ENCODE measurements around the gene AMPD1. TPM values are rescaled to one million over a fixed set of nuclear protein-coding genes. Genes with fewer than 3 reads are reported as not detected.

AMPD1 gene
- total RNA-seq, 1 experiment from 2014 or later, result not detected

DNA sequence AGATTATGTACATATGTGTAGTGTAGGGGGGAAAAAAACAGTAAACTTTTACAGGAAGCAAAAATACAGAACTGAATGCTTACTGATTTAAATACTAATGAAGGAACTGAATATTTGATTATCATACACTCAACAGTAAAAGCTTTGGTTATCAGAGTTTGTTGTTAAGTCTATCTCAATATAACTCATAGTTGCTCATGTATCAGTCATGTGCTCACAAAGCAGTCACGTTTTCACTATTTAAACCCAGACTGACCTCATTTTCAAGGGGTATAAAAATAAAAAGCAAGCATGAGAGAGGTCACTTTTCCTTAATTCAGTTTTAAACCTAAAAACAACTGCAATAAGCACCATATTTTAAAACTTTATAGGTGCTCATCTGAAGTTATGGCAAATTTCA, 28.1 kb upstream of the AMPD1 start:
- CTCF ChIA-PET, result no interaction called here
- TF ChIP-seq, protein P1, sequence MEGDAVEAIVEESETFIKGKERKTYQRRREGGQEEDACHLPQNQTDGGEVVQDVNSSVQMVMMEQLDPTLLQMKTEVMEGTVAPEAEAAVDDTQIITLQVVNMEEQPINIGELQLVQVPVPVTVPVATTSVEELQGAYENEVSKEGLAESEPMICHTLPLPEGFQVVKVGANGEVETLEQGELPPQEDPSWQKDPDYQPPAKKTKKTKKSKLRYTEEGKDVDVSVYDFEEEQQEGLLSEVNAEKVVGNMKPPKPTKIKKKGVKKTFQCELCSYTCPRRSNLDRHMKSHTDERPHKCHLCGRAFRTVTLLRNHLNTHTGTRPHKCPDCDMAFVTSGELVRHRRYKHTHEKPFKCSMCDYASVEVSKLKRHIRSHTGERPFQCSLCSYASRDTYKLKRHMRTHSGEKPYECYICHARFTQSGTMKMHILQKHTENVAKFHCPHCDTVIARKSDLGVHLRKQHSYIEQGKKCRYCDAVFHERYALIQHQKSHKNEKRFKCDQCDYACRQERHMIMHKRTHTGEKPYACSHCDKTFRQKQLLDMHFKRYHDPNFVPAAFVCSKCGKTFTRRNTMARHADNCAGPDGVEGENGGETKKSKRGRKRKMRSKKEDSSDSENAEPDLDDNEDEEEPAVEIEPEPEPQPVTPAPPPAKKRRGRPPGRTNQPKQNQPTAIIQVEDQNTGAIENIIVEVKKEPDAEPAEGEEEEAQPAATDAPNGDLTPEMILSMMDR (IDR thresholded peaks at IDR 0.05; ENCODE audit: unreplicated experiment), result no peak
- Mint-ChIP-seq H3K27ac (ENCODE audit: unreplicated experiment) (no peak overlapping the region), H3K4me1 (ENCODE audit: low read depth, unreplicated experiment) (peaks cover 11% of the 10 kb centered on the region), H3K36me3 (ENCODE audit: insufficient read depth, unreplicated experiment) (peaks cover 62% of the 10 kb centered on the region), H3K9me3 (ENCODE audit: low read depth, unreplicated experiment) (no peaks in the 10 kb centered on the region), H3K4me3 (ENCODE audit: low read depth, unreplicated experiment) (no peak overlapping the region), H3K27me3 (ENCODE audit: unreplicated experiment) (no peaks in the 10 kb centered on the region)
- no peak for DNase-seq
- intact Hi-C loops (cut with micrococcal nuclease; ENCODE audit: unreplicated experiment), result no loop called here
- BruUV-seq (replicated peaks), result no TSS peak

DNA sequence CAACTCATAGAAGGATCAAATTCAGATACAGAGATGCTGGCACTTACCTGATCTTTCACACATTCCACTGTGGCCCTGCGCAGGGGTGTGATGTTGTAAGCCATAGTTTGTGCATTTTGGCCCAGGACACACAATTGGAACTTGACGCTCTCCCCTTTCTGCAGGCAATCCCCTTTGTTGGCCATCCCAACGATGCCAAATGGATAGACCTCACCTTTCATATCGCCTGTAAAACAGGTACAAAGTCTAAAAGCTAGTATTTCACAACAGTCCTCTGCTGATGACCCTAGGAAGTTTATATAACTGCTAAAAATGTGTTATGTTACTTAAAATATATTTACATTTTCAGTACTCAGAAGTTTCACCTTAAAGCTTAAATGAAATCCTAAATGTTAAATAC, 25.1 kb upstream of the AMPD1 start:
- CTCF ChIA-PET, result no interaction called here
- no peak for DNase-seq
- BruUV-seq (replicated peaks), result no TSS peak
- H3K9me3 Mint-ChIP-seq (ENCODE audit: low read depth, unreplicated experiment), result no peaks in the 10 kb centered on the region
- intact Hi-C loops (cut with micrococcal nuclease; ENCODE audit: unreplicated experiment), result no loop called here
- no peaks in the 10 kb centered on the region for H3K4me1 Mint-ChIP-seq (ENCODE audit: low read depth, unreplicated experiment)
- TF ChIP-seq, protein P1 (IDR thresholded peaks at IDR 0.05; ENCODE audit: unreplicated experiment), result no peak
- H3K4me3 Mint-ChIP-seq (ENCODE audit: low read depth, unreplicated experiment), result no peak overlapping the region
- no peaks in the 10 kb centered on the region for H3K27me3 Mint-ChIP-seq (ENCODE audit: unreplicated experiment)
- H3K27ac Mint-ChIP-seq (ENCODE audit: unreplicated experiment), result no peak overlapping the region
- peaks cover 67% of the 10 kb centered on the region for H3K36me3 Mint-ChIP-seq (ENCODE audit: insufficient read depth, unreplicated experiment)

DNA sequence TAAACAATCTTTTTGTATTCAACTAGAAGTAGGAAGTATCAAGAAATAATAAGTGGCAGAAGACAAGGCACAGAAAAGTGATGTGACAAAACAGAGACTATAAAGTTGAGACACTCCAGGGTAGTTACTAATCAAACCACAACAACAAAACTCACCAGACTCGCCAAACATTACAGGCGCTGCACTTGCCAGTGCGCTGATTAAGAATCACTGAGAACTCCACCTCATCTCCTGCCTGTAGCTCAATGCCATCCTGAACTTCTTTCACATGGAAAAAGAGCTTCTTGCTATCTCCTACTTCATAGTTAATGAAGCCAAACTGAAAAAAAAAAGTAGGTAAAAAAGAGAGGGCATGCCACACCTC, 24.1 kb upstream of the AMPD1 start:
- no peak overlapping the region for H3K27ac Mint-ChIP-seq (ENCODE audit: unreplicated experiment)
- H3K36me3 Mint-ChIP-seq (ENCODE audit: insufficient read depth, unreplicated experiment), result peaks cover 58% of the 10 kb centered on the region
- intact Hi-C loops (cut with micrococcal nuclease; ENCODE audit: unreplicated experiment), result no loop called here
- BruUV-seq (replicated peaks), result no TSS peak
- H3K4me1 Mint-ChIP-seq (ENCODE audit: low read depth, unreplicated experiment), result no peaks in the 10 kb centered on the region
- TF ChIP-seq, protein P1 (IDR thresholded peaks at IDR 0.05; ENCODE audit: unreplicated experiment), result no peak
- H3K9me3 Mint-ChIP-seq (ENCODE audit: low read depth, unreplicated experiment), result no peaks in the 10 kb centered on the region
- CTCF ChIA-PET, result interaction anchor here (0.5 to 0.6 kb wide), 2 partner anchors 92 to 306 kb away, joined by 3 to 4 read pairs; no protein-coding TSS in a partner anchor
- H3K4me3 Mint-ChIP-seq (ENCODE audit: low read depth, unreplicated experiment), result no peak overlapping the region
- no peaks in the 10 kb centered on the region for H3K27me3 Mint-ChIP-seq (ENCODE audit: unreplicated experiment)
- no peak for DNase-seq

DNA sequence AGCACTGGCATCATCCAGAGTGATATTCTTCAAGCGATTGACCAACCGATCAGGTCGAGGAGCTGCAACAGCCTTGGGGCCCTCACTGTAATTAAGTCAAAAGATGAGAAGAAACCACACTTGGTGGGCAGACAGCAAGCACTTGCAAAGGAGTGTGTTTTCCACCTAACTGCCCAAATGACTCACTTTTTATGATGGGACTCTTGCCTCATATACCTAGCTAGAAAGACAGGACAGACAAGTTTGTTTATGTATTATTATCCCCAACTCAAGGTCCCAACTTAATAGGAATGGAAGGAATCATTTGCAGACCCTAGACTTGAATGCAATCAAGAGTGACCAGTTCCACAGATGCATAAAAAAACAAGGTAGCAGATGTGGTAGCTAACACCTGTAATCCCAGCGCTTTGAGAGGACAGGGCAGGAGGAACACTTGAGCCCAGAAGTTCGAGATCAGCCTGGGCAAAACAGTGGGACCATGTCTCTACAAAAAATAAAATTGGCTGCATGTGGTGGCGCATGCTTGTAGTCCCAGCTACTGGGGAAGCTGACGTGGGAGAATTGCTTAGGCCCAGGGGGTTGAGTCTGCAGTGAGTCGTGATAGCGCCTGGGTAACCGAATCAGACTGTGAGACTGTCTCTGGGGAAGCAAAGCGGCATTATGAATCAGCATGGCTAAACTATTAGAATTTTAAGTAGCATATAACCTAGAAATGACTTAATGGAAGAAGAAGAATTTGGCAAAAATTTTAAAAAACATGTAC, 23.5 kb upstream of the AMPD1 start:
- no peak overlapping the region for H3K4me3 Mint-ChIP-seq (ENCODE audit: low read depth, unreplicated experiment)
- no TSS peak for BruUV-seq (replicated peaks)
- H3K36me3 Mint-ChIP-seq (ENCODE audit: insufficient read depth, unreplicated experiment), result peaks cover 53% of the 10 kb centered on the region
- no peak for DNase-seq
- intact Hi-C loops (cut with micrococcal nuclease; ENCODE audit: unreplicated experiment), result no loop called here
- TF ChIP-seq, protein P1 (IDR thresholded peaks at IDR 0.05; ENCODE audit: unreplicated experiment), result no peak
- H3K27me3 Mint-ChIP-seq (ENCODE audit: unreplicated experiment), result no peaks in the 10 kb centered on the region
- H3K4me1 Mint-ChIP-seq (ENCODE audit: low read depth, unreplicated experiment), result no peaks in the 10 kb centered on the region
- CTCF ChIA-PET, result interaction anchor here (0.5 kb wide), 1 partner anchor 306 kb away, joined by 4 read pairs; no protein-coding TSS in a partner anchor
- no peak overlapping the region for H3K27ac Mint-ChIP-seq (ENCODE audit: unreplicated experiment)
- no peaks in the 10 kb centered on the region for H3K9me3 Mint-ChIP-seq (ENCODE audit: low read depth, unreplicated experiment)
